HepG2 (cell line): ENCODE results near the gene DTNA. TPM values are rescaled to one million over a fixed set of nuclear protein-coding genes. Genes with fewer than 3 reads are reported as not detected.

Experiments
- AKNA ChIP-seq: sonication (generic); formaldehyde crosslinking; IDR thresholded peaks from 2 replicates; pipeline ENCODE4 v1.4.0; 2020; ENCODE audit warnings: missing genetic modification reagents, borderline replicate concordance
- DZIP1 ChIP-seq: sonication (generic); formaldehyde crosslinking; IDR thresholded peaks from 2 replicates; pipeline ENCODE4 v1.5.0; 2020; ENCODE audit warnings: mild to moderate bottlenecking, missing genetic modification reagents
- ELK4 ChIP-seq: sonication (generic); formaldehyde crosslinking; IDR thresholded peaks from 2 replicates; pipeline ENCODE4 v1.9.0; 2021; ENCODE audit warnings: missing genetic modification reagents, borderline replicate concordance
- FOXC1 ChIP-seq: sonication (generic); formaldehyde crosslinking; IDR thresholded peaks from 2 replicates; pipeline ENCODE4 v1.8.0; 2022; ENCODE audit warnings: mild to moderate bottlenecking, missing genetic modification reagents, borderline replicate concordance
- NFKB2 ChIP-seq: sonication (generic); formaldehyde crosslinking; IDR thresholded peaks from 2 replicates; pipeline ENCODE4 v1.4.0; 2020; ENCODE audit warnings: missing genetic modification reagents, borderline replicate concordance
- RCOR2 ChIP-seq: IDR thresholded peaks from 2 replicates; pipeline ENCODE4 v1.6.1; 2016; ENCODE audit warnings: missing biosample characterization, missing genetic modification reagents
- SETDB1 ChIP-seq: sonication (generic); formaldehyde crosslinking; IDR thresholded peaks from 2 replicates; pipeline ENCODE4 v1.5.1; 2020; ENCODE audit warnings: missing genetic modification reagents, mild to moderate bottlenecking, borderline replicate concordance
- TBP ChIP-seq: sonication (generic); formaldehyde crosslinking; IDR thresholded peaks from 2 replicates; pipeline ENCODE4 v1.5.0; 2020; ENCODE audit warnings: missing genetic modification reagents
- TOE1 ChIP-seq: sonication (generic); formaldehyde crosslinking; IDR thresholded peaks from 2 replicates; pipeline ENCODE4 v1.4.0; 2020; ENCODE audit warnings: mild to moderate bottlenecking, missing genetic modification reagents
- ZBTB21 ChIP-seq: sonication (generic); formaldehyde crosslinking; IDR thresholded peaks from 2 replicates; pipeline ENCODE4 v1.4.0; 2020; ENCODE audit warnings: missing genetic modification reagents
- ZNF24 ChIP-seq: fragments of 450-650 bp; IDR thresholded peaks from 2 replicates; pipeline ENCODE4 v1.6.1; 2017; ENCODE audit warnings: antibody characterized with exemption, mild to moderate bottlenecking
- ZNF251 ChIP-seq: sonication (generic); formaldehyde crosslinking; IDR thresholded peaks from 2 replicates; pipeline ENCODE4 v1.9.0; 2021; ENCODE audit warnings: mild to moderate bottlenecking, missing genetic modification reagents
- ZNF274 ChIP-seq: sonication (generic); formaldehyde crosslinking; IDR thresholded peaks from 2 replicates; pipeline ENCODE4 v1.5.1; 2020; ENCODE audit warnings: mild to moderate bottlenecking, missing genetic modification reagents
- ZNF276 ChIP-seq: sonication (generic); formaldehyde crosslinking; IDR thresholded peaks from 2 replicates; pipeline ENCODE4 v1.4.0; 2020; ENCODE audit warnings: mild to moderate bottlenecking, low read depth, missing genetic modification reagents
- ZNF503 ChIP-seq: sonication (generic); formaldehyde crosslinking; IDR thresholded peaks from 2 replicates; pipeline ENCODE4 v1.4.0; 2020; ENCODE audit warnings: missing genetic modification reagents
- ZNF7 ChIP-seq: IDR thresholded peaks from 2 replicates; pipeline ENCODE4 v1.6.1; 2016; ENCODE audit warnings: missing biosample characterization, missing genetic modification reagents
- ZNF740 ChIP-seq: sonication (generic); formaldehyde crosslinking; IDR thresholded peaks from 2 replicates; pipeline ENCODE4 v1.4.0; 2020; ENCODE audit warnings: missing genetic modification reagents
- polyA plus RNA-seq, 8 experiments: library from polyadenylated mRNA; depleted of rRNA in 3 of 8; stranded (reverse) in 7 of 8; unstranded in 1 of 8; fragments of >200 nt; fragmentation: Illumina TruSeq in 4 of 8; extraction: Trizol in 4 of 8; gene quantifications; 2 replicates each; pipeline versions ENCODE4 v1.2.1 to v1.2.3, GENCODE V29; 2011 to 2016; ENCODE audit warnings: low read depth in 4 of 8, missing spikeins in 1 of 8, mixed read lengths in 1 of 8; ENCODE audit not compliant: insufficient read depth in 1 of 8
- total RNA-seq, 5 experiments: library from RNA; depleted of rRNA; stranded (reverse); fragments of >200 nt; fragmentation: Illumina TruSeq; extraction: Trizol; gene quantifications; 2 replicates each; pipeline ENCODE4 v1.2.3, GENCODE V29; 2016; ENCODE audit warnings: low read depth in 1 of 5

DTNA gene
- total and polyA plus RNA-seq, 2 of the 13 experiments (the other 11 are each of a cell fraction or from before 2014, with no cell fraction given), result 8.5 to 29.0 TPM

- no peak for TF ChIP-seq ZNF740 (CRISPR knock-in tag)
- no peak for TF ChIP-seq FOXC1 (CRISPR knock-in tag)
- TF ChIP-seq ELK4 (CRISPR knock-in tag), result no peak
- TF ChIP-seq SETDB1 (CRISPR knock-in tag), result no peak
- no peak for TF ChIP-seq ZNF274
- TF ChIP-seq DZIP1 (CRISPR knock-in tag), result no peak
- TF ChIP-seq ZNF503 (CRISPR knock-in tag), result no peak
- TF ChIP-seq ZNF276 (CRISPR knock-in tag), result no peak
- no peak for TF ChIP-seq ZBTB21 (CRISPR knock-in tag)
- no peak for TF ChIP-seq AKNA (CRISPR knock-in tag)
- no peak for TF ChIP-seq NFKB2 (CRISPR knock-in tag)
- peak; percentile 62 for TF ChIP-seq RCOR2 (CRISPR knock-in tag)
- TF ChIP-seq ZNF251, result no peak
- TF ChIP-seq TOE1 (CRISPR knock-in tag), result no peak
- no peak; the same call in 1 of the 2 replicates for TF ChIP-seq ZNF24
- TF ChIP-seq ZNF7 (CRISPR knock-in tag), result no peak
- TF ChIP-seq TBP, result no peak
Observed at GRCh38 chr18:34928088-34928753, 218.1 kb downstream of the DTNA start (continued).
